Measurements from ENCODE around the gene CD79B.

DNA sequence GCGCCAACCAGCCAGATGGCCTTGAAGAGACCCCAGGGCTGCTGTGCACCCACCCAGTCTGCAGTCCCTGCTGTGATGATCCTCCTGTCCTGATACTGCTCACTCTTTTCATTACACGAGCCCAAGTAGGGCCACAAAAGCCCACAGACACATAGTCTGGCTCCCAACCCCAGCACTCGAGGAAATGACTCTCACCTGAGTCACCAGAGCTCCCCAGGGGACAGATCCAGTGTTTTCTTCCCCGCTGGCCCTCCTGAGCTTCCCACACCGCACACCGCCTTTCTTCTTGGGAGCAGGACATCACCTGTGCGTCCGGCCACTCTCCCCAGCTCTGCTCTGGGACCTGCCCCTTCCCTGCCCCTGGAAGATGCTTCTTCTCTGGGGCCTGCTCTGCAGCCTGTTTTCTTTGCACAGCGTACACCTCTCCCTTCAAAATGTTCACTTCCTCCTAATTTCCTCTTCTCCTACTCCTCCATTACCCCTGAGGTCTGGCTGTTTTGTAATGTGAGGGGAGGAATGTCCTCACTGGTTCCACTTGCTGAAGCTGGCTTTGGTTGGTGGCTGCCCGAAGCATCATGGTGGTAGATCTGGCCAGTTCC, 42.6 kb upstream of the CD79B start:
- no peak for TF ChIP-seq CTCF (IDR thresholded peaks at IDR 0.05)
- no peak for TF ChIP-seq POLR2A (IDR thresholded peaks at IDR 0.05)
